ENCODE results near the gene TMEM72. TPM values are rescaled to one million over a fixed set of nuclear protein-coding genes. Genes with fewer than 3 reads are reported as not detected.

The TMEM72 gene
- total RNA-seq, 1 donor from 2014 or later, result not detected

DNA sequence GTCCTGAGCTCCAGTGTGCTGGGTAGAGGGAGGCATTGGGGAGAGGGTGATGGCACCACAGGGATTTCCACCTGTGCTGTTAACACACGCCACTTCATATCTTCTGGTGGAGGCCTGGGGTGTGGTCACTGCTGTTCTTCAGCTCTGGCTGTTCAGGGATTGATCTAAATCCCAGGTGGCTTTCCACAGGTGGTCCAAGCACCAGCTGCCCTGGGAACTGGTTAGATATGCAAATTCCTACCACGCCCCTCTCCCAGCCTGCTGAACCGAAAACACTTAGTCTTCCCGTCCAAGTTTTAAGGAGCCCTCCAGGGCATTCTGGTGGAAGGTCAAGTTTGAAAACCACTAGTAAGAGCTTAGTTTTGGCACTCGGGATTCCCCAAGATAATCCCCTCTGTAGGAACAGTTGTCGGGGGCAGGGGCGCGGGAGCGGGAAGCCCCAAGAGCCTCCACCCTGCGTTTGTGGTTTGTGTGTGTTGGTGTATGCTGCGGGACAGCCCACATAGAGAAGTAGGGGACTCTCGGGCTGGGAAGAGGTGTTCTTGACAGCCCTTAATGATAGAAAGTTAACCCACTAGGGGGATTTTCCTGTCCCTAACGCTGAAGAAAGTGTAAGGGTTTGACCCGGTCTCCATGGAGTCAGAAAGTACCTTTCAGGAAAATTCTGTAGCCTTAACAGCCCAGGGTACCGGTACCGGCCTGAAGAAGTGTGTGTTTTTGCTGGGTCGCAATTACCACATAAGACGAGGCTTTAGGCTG is 62.4 kb downstream of the TMEM72 start:
- intact Hi-C loops (cut with micrococcal nuclease), result no loop called here
- no peak for DNase-seq
- H3K4me1 ChIP-seq, result peaks cover 91% of the 10 kb centered on the region

DNA sequence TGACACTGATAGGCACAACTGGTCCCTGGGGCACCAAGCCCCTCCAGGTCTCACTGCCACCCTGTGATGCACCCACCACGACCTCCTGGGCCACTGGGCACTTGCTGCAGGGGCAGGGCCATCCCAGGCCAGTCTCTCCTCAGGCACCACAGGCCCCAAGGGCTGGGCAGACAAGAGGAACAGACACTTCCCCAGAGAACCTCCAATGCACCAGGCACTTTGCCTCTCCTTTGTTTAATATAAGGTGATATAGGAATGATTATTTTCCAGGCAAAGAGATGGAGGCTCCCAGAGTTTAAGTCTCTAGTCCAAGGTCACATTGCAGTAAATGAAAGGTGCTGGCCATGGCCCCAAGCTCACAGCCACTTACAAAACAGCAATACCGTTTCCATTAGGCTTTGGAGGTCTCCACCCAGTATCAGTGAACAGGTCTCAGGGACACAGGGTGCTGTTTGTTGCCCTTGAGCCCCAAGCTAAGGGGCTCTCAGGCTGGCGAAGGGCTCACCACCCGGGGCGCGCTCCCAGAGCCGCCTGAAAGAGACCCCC is 63.0 kb downstream of the TMEM72 start:
- no peak for TF ChIP-seq CTCF (IDR thresholded peaks at IDR 0.05; ENCODE audit: borderline replicate concordance)
- no peaks in the 10 kb centered on the region for H3K27me3 ChIP-seq (ENCODE audit: low read depth)
- H3K4me3 ChIP-seq, result peak overlapping the region; percentile 90
- peaks cover 91% of the 10 kb centered on the region for H3K4me1 ChIP-seq
- DNase-seq, result no peak
- peaks cover 69% of the 10 kb centered on the region for H3K36me3 ChIP-seq
- H3K9me3 ChIP-seq (replicated peaks), result no peaks in the 10 kb centered on the region
- H3K27ac ChIP-seq (replicated peaks), result peak overlapping the region; percentile 96
- intact Hi-C loops (cut with micrococcal nuclease), result no loop called here

More for the DNA sequence above, 62.4 kb downstream of the TMEM72 start:
- no peak for TF ChIP-seq CTCF (IDR thresholded peaks at IDR 0.05; ENCODE audit: borderline replicate concordance)
- Histone ChIP-seq H3K27ac (replicated peaks) (peak overlapping the region; percentile 96), H3K36me3 (peaks cover 69% of the 10 kb centered on the region), H3K9me3 (replicated peaks) (no peaks in the 10 kb centered on the region), H3K27me3 (ENCODE audit: low read depth) (no peaks in the 10 kb centered on the region), H3K4me3 (peak overlapping the region; percentile 90)

DNA sequence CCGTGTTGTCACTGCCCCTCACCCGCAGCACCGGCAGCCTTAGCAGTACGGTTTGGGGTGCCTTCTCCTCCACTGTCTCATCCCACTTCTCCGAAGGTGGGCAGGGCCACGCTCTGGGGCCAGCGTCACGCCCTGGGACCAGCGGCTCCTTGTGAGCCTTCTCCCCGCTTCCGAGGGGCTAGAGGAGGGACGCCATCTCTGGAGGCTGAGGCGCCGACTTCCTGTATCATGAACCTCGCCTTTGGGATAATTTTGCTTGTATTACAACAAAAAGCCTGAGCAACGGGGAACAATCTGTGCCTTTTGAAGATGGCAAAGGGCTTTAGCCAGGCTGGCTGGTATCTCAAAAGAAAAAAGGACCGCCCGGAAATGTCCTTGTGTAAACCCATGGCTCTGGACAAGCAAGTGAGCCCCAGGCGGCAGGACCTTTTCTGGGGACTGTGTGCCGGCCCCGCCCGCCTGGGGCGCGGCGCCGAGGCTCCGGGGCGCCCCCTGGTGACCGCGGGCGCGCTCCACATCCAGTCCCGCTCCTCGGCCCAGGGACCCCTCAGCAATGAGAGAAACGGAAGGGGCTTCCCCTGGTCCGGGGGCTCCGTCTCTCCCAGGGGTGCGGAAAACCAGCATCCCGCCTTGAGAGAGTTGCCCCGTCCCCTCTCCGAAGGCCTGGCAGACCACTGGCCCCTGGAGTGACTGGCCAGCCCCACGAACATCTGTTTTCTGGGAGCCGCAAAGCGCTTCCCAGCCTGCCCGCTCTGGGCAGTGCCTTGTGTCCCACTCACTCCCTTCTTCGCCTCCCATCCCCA is 63.7 kb downstream of the TMEM72 start:
- H3K27me3 ChIP-seq (ENCODE audit: low read depth), result no peaks in the 10 kb centered on the region
- intact Hi-C loops (cut with micrococcal nuclease), result loop anchor here (5.0 kb wide), 1 partner anchor 43 kb away; no protein-coding TSS in a partner anchor
- peak overlapping the region; percentile 96 for H3K27ac ChIP-seq (replicated peaks)
- DNase-seq, result peak; percentile 79
- peak overlapping the region; percentile 90 for H3K4me3 ChIP-seq
- H3K9me3 ChIP-seq (replicated peaks), result no peaks in the 10 kb centered on the region
- H3K36me3 ChIP-seq, result peaks cover 64% of the 10 kb centered on the region
- peaks cover 91% of the 10 kb centered on the region for H3K4me1 ChIP-seq
- TF ChIP-seq CTCF (IDR thresholded peaks at IDR 0.05; ENCODE audit: borderline replicate concordance), result peak; percentile 99

DNA sequence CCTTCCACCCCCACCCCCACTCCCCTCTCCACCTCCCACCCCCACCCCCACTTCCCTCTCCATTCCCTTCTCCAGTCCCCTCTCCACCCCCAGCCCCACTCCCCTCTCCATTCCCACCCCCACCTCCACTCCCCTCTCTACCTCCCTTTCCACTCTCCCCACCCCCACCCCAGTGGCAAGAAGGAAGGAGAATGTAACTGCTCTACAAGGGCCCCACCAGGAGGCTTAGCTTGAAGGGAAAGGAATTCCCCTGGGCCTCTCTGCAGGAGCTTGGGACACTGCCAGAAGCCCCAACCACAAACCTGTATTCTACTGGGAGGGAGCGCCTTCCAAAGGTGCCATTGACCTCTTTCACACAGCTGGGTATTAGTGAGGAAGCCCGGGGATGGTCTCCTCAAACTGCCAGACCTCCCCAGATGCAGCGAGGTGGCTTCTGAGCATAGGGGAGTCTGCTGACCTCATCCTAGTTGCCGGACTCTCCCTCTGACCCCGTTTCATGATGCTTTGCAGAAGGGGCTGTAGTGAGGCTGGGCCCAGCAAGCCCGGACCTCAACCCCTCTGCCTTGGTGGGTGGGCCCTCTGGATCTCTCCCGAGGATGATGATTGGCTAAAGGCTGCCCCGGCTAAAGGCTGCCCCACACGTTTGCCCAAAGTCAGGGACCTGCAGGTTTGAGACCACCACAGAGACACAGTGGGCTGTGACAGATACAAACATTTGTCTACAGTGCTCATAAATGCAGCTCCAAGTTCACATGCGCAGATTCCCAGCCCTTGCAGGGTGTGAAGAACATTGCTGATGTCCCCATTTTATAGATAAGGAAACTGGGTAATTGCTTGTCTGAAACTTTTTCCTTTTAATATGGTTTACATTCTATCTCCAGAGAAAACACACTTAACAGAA is 64.5 kb downstream of the TMEM72 start:
- TF ChIP-seq CTCF (IDR thresholded peaks at IDR 0.05; ENCODE audit: borderline replicate concordance), result no peak
- intact Hi-C loops (cut with micrococcal nuclease), result loop anchor here (5.0 kb wide), 1 partner anchor 43 kb away; no protein-coding TSS in a partner anchor
- H3K9me3 ChIP-seq (replicated peaks), result no peaks in the 10 kb centered on the region
- peaks cover 91% of the 10 kb centered on the region for H3K4me1 ChIP-seq
- no peaks in the 10 kb centered on the region for H3K27me3 ChIP-seq (ENCODE audit: low read depth)
- DNase-seq, result no peak
- peaks cover 55% of the 10 kb centered on the region for H3K36me3 ChIP-seq
- peak overlapping the region; percentile 90 for H3K4me3 ChIP-seq
- H3K27ac ChIP-seq (replicated peaks), result peak overlapping the region; percentile 96
